Nephron (organoid): Measurements from ENCODE around the gene RAB9A.
"Not testable (repeated sequence)": the region's sequence is repeated elsewhere in the genome, so short reads cannot be mapped to it uniquely, and the experiment has no call there.

Experiments
- H3K27ac Mint-ChIP-seq, 3 experiments: 2 replicates each; pipeline ENCODE4 v1.8.0; 2020; ENCODE audit warnings: mixed read lengths in 3 of 3, mild to moderate bottlenecking in 2 of 3, moderate library complexity in 1 of 3
- H3K27me3 Mint-ChIP-seq: 2 replicates; pipeline ENCODE4 v1.8.0; 2021; ENCODE audit warnings: low read depth, mild to moderate bottlenecking, moderate library complexity, mixed read lengths
- H3K36me3 Mint-ChIP-seq: 2 replicates; pipeline ENCODE4 v1.8.0; 2020; ENCODE audit warnings: low read depth, mixed read lengths
- H3K4me1 Mint-ChIP-seq: 2 replicates; pipeline ENCODE4 v1.8.0; 2020; ENCODE audit warnings: mixed read lengths
- H3K4me3 Mint-ChIP-seq, 3 experiments: 2 replicates each; pipeline ENCODE4 v1.8.0; 2020; ENCODE audit warnings: mild to moderate bottlenecking in 3 of 3, mixed read lengths in 3 of 3, moderate library complexity in 2 of 3
- H3K9me3 Mint-ChIP-seq: 2 replicates; pipeline ENCODE4 v1.8.0; 2020; ENCODE audit warnings: mixed read lengths
- TF ChIP-seq, protein P1 (sequence below), 3 experiments: fragments of 200-600 bp; sonication (generic); IDR thresholded peaks; one replicate each; pipeline ENCODE4 v1.5.0; 2021; ENCODE audit warnings: antibody characterized with exemption in 3 of 3; ENCODE audit not compliant: unreplicated experiment in 3 of 3

The RAB9A gene

DNA sequence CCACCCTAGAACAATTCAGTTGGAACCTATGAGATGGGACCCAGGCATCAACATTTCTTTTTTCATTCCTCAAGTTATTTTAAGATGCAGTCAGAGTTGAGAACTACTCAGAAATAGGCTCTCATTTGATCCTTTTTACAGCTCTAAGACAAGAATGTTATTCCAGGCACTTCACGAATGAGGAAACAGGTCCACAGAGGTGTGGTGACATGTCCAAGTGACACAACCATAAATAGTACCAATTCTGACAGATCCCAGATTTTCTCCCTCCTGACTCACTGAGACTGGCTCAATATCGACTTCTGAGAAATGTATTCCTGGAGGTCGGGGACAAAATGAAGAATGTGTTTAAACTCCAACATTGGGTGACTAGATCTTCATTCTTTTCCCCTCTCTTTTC, 24.9 kb upstream of the RAB9A start:
- Mint-ChIP-seq H3K9me3 (peaks cover 3% of the 10 kb centered on the region), H3K4me1 (peaks cover 9% of the 10 kb centered on the region), H3K27me3 (no peaks in the 10 kb centered on the region), H3K4me3 (no peak overlapping the region), H3K27ac (no peak overlapping the region), H3K36me3 (peaks cover 33% of the 10 kb centered on the region)
- TF ChIP-seq, protein P1, sequence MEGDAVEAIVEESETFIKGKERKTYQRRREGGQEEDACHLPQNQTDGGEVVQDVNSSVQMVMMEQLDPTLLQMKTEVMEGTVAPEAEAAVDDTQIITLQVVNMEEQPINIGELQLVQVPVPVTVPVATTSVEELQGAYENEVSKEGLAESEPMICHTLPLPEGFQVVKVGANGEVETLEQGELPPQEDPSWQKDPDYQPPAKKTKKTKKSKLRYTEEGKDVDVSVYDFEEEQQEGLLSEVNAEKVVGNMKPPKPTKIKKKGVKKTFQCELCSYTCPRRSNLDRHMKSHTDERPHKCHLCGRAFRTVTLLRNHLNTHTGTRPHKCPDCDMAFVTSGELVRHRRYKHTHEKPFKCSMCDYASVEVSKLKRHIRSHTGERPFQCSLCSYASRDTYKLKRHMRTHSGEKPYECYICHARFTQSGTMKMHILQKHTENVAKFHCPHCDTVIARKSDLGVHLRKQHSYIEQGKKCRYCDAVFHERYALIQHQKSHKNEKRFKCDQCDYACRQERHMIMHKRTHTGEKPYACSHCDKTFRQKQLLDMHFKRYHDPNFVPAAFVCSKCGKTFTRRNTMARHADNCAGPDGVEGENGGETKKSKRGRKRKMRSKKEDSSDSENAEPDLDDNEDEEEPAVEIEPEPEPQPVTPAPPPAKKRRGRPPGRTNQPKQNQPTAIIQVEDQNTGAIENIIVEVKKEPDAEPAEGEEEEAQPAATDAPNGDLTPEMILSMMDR (IDR thresholded peaks at IDR 0.05; ENCODE audit: unreplicated experiment in 3 of 3), result no peak

DNA sequence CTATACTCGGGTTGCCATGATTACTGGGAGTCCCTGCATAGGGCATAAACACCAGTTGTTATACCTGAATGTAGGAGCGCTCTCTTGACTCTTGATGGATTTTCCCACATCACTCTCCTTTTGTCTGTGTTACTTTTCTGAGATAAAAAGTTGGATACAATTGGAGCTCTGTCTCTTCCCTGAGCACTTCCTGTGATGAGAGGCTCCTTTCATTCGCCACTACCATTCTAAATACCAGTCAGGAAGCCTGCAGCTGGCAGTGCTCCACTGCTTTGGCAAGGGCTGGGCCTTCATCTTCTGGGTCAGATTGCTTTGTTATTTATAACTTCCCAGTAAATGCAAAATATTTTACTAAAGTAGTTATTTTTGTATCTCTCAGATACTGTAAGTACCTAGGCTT, 22.1 kb upstream of the RAB9A start:
- no peak overlapping the region for H3K4me3 Mint-ChIP-seq
- TF ChIP-seq, protein P1 (IDR thresholded peaks at IDR 0.05; ENCODE audit: unreplicated experiment in 3 of 3), result no peak
- no peaks in the 10 kb centered on the region for H3K27me3 Mint-ChIP-seq
- peaks cover 5% of the 10 kb centered on the region for H3K9me3 Mint-ChIP-seq
- H3K27ac Mint-ChIP-seq, result no peak overlapping the region
- peaks cover 23% of the 10 kb centered on the region for H3K36me3 Mint-ChIP-seq
- H3K4me1 Mint-ChIP-seq, result peaks cover 9% of the 10 kb centered on the region

DNA sequence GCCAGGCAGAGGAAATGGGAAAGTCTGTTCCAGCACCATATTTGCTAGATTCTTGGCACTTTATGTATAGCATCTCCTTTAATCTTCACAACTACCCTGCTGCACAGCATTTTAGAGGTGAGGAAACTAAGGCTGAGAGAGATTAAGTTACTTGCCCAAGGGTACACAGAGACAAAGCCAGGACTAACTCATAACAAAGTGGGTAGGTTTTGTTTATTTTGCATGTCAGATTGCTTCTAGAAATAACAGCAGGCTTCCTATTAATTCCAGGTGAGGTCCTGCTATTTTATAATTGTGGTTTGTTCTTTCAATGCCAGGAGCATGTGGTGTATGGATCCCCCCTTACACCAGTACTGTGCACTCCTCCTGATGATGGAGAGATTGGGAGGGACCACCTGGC, 21.0 kb upstream of the RAB9A start:
- TF ChIP-seq, protein P1 (IDR thresholded peaks at IDR 0.05; ENCODE audit: unreplicated experiment in 3 of 3), result no peak
- no peak overlapping the region for H3K27ac Mint-ChIP-seq
- no peaks in the 10 kb centered on the region for H3K27me3 Mint-ChIP-seq
- peaks cover 1% of the 10 kb centered on the region for H3K4me1 Mint-ChIP-seq
- H3K9me3 Mint-ChIP-seq, result peaks cover 2% of the 10 kb centered on the region
- no peak overlapping the region for H3K4me3 Mint-ChIP-seq
- H3K36me3 Mint-ChIP-seq, result peaks cover 19% of the 10 kb centered on the region

DNA sequence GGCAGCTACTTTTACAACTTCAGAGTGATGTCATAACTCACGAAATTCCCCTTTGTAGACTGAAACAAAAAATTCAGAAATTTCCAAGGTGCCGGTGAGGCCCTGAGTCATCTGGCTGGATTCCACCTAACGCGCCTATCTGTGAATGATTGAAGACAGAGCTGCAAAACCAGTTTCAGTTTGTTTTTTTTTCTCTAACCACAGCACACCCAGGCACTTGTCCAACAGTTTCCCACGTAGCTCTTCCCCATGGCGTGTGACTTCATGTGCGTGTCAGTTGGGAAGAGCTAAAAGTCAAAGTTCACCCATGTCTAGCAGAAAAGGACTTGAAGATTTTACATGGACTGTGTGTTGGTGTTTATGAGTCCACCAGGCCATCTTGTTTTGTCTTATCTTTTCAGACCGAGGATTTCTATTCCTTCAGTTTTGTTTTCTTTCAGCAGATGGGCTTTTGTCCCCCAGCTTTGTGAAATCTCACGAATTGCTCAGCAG, 19.6 kb upstream of the RAB9A start:
- no peak overlapping the region for H3K4me3 Mint-ChIP-seq
- H3K9me3 Mint-ChIP-seq, result peaks cover 2% of the 10 kb centered on the region
- H3K36me3 Mint-ChIP-seq, result peaks cover 5% of the 10 kb centered on the region
- no peaks in the 10 kb centered on the region for H3K27me3 Mint-ChIP-seq
- H3K27ac Mint-ChIP-seq, result peak overlapping the region; percentile 64 to 87 (median 85)
- no peaks in the 10 kb centered on the region for H3K4me1 Mint-ChIP-seq
- TF ChIP-seq, protein P1 (IDR thresholded peaks at IDR 0.05; ENCODE audit: unreplicated experiment in 3 of 3), result no peak

DNA sequence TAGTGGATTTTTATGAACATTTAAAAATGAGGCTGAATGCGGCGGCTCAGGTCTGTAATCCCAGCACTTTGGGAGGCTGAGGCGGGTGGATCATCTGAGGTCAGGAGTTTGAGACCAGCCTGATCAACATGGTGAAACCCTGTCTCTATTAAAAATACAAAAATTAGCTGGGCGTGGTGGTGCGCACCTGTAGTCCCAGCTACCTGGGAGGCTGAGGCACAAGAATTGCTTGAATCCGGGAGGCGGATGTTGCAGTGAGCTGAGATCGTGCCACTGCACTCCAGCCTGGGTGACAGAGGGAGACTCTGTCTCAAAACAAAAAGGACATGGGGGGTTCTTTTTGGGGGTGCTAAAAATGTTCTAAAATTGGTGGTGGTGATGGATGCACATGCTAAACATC, 19.2 kb upstream of the RAB9A start:
- not testable (repeated sequence) for H3K4me1 Mint-ChIP-seq, H3K27me3 Mint-ChIP-seq, H3K4me3 Mint-ChIP-seq, H3K9me3 Mint-ChIP-seq, H3K36me3 Mint-ChIP-seq
- H3K27ac Mint-ChIP-seq, result peak overlapping the region; percentile 64 to 87 (median 85)

DNA sequence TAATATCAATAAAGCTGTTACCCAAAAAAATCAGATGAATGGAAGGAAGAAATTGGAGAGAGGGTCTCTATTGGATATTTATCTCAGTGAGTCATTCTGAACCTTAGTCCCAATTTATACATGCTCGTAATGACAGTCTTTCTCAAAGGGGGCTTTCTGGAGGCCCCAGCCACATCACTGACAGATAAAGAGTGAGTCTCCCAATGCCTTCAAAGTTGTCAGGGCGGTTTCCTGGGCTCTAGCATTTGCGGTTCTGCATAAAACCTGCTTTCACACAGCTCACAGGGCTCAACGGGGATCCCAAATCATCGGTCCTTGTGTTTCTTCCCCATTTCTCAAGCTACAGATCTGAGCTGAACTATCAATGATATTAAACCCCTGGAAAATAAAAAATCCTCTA, 18.7 kb upstream of the RAB9A start:
- Mint-ChIP-seq H3K9me3 (peaks cover 2% of the 10 kb centered on the region), H3K27ac (no peak overlapping the region), H3K4me3 (no peak overlapping the region), H3K4me1 (no peaks in the 10 kb centered on the region), H3K36me3 (no peaks in the 10 kb centered on the region), H3K27me3 (no peaks in the 10 kb centered on the region)
- TF ChIP-seq, protein P1 (IDR thresholded peaks at IDR 0.05; ENCODE audit: unreplicated experiment in 3 of 3), result no peak
